NCI-H146 treated with DMSO at 0.1 percent for 48 hours (cell line): ENCODE data around the gene ANKRD34C.

Source experiments
- DNase-seq: peaks from one replicate; lab custom pipeline; 2025; ENCODE audit not compliant: unreplicated experiment; lab: John Stamatoyannopoulos, UW

Gene ANKRD34C

DNA sequence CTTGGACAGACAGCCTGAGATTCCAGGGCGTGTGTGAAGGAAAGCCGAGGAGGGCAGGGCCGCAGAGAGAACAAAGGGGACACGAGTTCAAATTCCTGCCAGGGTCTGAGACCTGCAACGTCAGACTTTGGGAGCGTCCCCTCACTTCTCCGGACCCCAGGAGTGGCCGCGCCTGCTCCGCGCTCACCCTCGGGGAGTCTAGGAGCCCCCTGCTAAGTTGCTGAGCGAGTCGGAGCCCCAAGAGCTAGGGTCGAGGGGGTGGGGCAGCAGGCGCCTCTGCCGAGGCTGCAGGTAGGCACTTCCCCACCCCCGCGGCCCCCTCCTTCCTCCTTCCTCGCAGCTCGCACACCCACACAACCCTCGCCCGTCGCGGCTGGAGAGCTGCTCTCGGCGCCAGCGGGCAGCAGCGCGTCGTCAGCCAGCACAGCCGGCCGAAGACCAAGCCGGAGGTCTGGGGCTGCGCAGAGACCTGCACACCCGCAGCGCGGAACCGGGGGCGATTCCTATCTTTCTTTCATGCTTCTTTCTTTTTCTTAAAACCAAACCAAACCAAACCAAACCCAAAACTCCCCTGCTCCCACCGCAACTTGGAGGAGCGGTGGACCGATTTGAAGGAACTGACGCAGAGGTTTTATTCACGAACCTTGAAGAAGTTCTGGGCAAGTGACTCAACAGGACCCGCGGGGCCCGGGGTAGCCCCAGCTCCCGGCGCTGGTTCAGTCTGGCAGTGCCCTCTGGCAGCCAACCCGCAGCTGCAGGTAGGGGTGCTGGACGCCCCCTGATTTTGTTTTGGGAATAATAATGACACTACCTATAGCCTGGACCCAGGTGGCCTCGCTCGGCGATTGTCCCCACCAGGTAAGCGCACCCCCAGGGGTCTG lies at the start of gene ANKRD34C:
Gene ANKRD34C, plus strand, starts transcription at position 352 of the 881 bp plus-strand sequence. CDS start 10,563 bp downstream, outside the sequence.
- peak; percentile 34 for DNase-seq

DNA sequence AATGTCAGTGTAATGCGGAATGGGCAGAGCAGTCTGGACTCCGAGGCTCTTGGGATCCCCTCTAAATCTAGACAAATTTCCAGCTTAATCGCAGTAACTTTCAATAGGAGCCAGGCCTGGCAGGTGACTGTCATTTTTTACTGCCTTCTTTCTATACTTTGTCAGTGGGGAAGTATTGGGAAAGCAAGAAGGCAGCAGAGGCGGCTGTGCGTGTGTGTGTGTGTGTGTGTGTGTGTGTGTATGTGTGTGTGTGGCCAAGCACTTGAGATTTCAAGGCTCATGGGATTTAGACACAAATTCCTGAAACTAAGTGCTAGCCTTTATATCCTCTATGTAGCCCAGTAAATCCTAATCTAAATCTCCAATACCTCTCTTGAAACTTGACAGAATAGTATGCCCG lies 49.3 kb upstream of the ANKRD34C start:
- no peak for DNase-seq

DNA sequence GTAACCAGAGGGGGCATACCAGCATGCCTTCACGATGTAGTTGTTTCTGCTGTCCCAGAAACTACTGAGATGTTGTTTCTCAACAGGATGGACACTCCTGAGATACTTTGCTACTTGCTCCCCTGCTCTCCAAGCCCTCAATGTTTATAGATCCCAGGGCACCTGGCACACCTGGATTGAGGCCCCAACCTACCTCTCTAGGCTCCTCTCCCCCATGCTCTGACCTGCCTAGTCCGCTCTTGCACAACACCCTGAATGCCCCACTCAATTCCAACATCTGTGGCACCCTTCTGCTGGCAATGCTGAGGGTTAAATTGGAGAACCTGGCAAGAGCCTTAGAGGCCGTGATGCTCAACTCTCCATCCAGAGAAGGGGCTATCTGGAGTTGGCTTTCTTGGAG lies 42.5 kb upstream of the ANKRD34C start:
- no peak for DNase-seq

DNA sequence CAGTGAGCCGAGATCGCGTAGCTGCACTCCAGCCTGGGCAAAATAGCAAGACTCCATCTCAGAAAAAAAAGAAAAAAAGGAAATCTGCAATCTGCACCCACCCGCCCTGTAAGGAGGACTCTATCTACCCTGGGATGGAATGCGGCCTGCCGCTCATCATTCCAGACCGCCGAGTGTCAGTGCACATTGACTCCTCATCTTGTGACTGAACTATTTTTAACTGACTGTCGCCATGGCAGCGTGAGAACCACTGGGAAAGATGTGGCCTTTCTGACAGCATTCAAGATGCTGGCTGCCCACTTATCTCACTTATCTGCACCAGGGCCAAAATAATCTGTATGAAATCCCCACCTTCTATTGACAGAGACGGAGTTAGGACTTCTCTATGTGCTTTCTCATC lies 38.8 kb upstream of the ANKRD34C start:
- no peak for DNase-seq

DNA sequence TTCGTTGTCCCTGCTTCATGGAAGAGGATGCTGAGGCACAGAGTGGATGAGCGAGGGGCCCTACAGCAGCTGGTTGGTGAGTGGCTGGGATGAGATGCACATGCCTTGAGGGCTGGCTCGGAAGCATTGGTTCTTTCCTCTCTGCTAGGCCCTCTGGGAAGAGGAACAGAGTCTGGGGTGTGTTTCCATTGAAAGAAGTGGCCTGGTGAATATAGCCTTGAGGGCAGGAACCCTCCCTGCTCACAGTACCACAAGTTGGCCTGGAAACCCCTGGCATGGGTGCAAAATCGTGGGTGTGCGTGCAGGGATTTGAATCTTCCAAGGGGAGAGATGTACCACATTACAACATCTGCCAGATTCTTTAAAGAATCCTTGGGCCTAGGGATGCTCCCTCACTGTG lies 37.6 kb upstream of the ANKRD34C start:
- DNase-seq: no peak

DNA sequence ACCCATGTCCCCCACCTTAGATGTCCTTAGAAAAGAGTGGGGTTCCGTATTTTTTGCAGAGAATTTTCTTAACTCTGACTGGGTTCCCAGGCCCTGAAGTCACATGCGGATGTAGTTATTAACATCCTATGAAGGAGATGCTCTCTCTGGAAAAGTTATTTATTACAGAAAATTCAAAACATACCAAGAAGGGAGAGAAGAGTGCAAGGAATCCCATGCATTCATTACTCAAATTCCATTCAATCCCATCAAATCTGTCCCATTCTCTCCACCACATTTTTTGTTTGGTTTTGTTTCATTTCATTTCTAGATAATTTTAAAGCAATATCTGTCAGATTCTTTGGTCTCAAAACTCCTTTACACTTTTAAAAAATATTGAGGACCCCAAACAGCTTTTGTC lies 34.3 kb upstream of the ANKRD34C start:
- DNase-seq: no peak

DNA sequence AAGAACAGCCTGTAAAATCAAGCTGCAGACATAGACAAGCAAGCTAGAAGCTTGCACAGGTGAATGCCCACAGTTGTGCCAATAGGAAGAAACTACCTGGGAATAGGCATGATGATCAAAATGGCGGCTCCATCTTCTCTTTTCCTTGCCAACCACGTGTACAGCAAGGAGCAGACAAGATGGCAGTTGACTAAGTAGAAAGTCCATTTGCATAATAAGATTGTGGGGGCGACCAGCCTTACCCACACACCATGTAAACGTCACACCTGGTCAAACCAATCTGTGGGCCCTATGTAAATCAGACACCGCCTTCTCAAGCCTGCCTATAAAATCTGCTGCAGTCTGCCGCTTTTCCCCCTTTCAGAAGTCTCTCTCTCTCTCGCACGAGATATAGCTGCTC lies 25.1 kb upstream of the ANKRD34C start:
- DNase-seq: no peak

DNA sequence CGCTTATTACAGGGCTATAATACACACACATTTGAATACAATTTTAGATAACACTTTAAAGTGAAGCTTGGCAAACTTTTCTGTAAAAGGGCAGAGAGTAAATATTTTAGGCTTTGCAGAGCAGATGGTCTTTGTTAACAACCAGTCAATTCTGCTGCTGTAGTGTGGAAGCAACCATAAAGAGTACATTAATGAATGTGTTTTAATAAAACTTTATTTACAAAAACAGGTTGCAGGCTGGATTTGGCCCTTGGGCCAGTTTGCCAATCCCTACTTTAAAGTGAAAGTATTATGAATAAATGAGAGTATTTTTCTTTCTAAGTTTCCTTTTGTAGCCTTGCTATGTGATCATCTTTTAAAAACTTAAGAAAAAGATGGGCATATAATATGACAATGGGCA lies 20.7 kb upstream of the ANKRD34C start:
- DNase-seq: no peak

DNA sequence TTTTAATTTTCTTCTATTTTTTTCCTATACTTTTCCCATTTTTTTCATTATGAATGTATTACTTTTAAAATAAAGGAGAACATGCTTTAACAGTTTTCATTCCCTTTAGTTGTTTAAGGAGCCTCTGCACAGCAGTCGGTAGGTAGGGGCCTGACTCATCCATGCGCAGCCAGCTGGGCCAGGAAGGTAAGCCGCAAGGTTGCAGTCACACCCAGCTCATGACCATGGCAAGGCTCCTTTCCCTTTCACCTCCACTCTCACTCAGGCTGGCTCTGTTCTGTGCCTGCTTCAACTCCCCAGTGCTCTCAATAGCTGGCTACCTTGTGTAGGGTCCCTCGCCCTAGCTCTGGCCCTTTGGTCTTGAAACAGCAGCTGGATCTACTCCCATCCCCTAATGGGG lies 17.4 kb upstream of the ANKRD34C start:
- DNase-seq: no peak

DNA sequence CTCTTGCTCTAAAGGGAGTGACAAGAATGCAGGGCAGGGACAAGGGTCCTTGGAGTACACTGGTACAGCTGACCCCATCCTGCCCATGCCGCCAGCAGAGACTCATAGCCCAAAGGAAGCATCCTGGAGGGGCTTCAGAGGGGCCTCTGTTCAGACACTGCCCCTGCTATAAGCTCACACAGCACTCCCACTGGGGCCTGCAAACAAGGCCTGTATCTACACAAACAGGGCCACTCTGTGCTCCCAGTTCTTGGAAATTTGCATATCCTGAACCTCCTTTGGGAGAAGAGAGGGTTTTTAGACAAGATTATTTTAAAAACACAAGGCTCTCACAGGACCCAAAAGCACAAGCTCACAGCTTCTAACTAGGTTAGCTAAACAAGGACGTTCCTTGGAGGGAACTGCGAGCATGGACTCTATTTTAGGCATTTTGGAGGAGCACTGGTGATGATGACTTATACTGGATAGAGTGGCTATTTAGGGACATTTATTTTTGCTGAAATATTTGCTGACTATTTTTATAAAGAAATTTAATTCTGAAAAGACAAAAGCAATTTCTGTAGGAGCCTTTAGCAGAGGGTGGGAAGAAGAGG lies 16.4 kb upstream of the ANKRD34C start:
- no peak for DNase-seq

DNA sequence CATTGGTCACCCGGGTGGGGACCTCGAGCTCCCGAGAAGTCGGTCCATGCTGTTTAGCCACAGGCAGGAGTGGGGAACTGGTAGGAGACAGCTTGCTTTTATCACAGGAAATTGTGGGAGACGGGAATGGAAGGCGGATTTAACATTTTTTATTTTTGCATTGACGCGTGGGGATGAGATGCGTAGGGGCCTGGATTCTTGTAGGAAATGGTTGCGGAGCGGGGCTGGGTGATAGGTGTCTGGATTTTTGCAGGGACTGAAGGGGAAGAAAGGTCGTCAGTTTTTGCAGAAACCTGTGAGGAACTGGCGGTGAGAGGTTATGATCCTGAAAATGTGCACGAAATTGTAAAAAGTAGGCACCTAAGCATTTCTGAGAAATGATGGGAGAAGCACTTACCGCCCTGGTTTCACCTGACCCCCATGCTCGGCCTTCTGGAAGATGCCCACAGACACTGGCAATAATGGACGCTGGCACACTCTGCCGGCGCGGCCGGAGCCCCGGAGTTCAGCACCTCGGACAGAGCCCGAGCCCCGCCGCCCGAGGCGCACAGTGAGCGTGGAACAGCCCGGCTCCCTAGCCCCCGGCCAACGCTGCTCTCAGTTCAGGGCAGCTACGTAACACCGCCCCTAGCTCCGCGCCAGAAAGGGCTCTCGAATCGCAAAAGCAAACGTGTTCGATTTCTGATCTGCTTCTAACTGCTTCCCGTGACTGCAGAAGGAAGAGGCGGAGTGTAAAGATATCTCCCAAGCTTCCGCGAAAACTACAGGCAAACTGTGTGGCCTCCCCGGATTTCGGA lies 928 bp downstream of the ANKRD34C start:
- peak; percentile 36 for DNase-seq

DNA sequence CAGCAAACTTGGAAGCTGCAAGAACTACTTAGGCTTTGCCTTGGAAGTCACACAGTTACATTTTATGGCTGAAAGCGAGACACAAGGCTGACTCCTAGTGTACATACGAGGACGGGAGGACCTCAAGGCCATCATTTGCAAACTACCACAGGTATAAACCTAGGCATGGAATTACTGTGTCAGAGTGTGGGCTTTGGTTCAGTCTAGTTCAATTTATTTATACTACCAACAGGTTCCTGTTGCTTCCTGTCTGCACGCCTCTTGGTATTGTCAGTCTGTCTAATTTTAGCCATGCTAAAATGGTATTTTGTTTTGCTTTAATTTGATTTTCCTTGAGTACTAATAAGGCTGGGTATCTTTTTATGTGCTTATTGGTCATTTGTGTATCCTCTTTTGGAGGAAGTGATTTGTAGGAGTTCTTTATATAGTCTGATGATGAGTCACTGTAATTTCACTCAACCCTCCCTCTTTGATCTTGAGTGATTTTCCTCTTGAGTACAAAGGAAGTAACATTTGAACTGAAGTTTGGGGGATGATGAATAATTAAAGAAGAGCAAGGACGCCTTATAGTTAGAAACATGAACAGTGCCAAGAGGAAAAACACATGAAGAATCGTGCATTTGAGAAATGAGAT lies 8.2 kb downstream of the ANKRD34C start:
- no peak for DNase-seq

DNA sequence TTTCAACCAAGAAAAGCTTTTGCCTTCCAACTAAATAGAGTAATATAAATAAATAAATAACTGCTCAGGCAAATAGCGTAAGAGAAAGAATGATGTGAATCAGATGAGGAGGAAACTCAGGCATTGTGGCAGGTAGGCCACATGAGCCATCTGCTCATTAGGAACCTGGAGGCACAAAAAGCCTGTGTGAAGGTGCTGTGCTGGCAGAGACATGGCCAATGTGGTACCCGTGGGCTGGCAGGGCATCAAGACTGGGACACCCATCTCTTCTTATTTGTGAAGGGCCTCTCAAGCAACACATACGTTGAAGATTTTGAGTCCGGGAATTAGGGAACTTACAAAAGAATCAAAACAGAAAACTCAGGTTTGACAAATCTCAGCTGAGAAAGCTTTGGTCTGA lies 9.5 kb downstream of the ANKRD34C start:
- DNase-seq: no peak

DNA sequence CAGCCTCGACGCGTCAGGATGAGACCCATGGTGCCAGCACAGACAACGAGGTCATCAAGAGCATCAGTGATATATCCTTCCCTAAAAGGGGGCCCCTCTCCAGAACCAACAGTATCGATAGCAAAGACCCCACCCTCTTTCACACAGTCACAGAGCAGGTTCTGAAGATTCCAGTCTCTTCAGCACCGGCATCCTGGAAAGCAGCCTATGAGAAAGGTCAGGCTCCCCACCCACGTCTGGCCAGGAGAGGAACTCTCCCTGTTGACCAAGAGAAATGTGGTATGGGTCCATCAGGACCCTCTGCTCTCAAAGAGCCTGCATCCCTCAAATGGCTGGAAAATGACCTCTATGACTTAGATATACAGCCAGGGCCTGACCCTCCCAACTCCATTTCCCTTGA lies 11.6 kb downstream of the ANKRD34C start:
- no peak for DNase-seq

DNA sequence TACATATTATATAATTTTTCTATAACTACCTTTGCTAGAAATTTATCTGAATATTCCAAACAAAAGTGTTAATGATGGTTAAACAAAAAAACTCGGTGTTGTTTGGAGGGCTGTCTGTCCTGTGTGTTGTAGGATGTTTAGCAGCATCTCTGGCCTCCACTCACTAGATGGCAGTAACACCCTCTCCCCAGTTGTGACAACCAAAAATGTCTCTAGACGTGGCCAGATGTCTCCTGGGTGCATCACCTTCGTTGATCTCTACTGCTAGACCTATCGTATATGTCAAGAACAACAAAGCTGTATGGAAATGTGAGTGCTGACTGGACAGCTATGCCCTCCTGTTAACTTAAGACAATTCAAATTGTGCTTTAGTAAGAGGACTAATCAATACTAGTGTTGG lies 14.1 kb downstream of the ANKRD34C start:
- DNase-seq: no peak

DNA sequence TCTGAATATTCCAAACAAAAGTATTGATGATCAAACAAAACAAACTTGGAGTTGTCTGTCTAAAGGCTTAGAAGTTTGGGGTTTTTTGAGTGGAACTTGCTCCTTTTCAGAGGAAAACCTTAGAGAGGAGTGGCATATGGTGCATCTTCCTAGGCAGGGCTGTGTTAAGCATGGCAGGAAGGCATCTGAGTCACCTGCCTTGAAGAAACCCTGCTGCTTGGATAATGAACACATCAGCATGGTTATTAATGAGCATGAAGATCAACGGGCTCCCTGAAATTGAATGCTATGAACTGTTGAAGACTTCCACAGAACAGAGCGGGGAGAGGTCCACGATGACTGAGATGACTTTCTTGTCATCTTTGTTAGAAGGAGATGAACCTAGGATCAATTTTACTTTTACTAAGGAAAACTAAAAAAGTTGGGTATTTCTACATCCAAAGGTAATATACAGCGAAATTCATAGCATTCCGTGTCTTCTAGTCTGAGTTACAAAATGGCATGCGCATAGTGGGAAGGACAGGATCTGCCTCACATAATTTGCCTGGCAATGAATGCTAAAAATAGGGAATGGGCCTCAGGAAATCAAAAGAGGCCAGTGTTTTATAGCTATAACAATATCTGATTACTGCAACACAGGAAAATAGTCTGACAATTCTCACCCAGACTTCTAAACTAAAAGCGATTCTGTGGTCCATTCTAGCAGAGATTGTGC lies 16.8 kb downstream of the ANKRD34C start:
- peak; percentile 42 for DNase-seq

DNA sequence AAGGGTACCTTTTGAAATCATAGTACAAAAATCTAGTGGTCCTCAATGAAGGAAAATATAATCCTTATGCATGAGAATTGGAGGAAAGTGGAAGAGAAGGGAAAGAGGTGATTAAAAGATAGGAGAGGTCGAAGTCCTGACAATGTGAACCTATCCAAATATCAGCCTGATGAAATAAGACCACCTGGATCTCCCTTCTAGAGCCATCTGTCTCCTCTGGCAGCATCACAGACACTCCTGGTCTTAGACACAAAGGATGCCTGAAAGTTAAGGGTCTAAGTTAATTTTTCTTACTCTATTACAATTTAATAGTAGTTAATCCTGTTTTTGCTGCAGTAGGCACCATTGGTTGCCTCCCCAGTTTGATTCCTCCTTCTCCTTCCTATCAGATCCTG lies 17.3 kb downstream of the ANKRD34C start:
- DNase-seq: no peak

DNA sequence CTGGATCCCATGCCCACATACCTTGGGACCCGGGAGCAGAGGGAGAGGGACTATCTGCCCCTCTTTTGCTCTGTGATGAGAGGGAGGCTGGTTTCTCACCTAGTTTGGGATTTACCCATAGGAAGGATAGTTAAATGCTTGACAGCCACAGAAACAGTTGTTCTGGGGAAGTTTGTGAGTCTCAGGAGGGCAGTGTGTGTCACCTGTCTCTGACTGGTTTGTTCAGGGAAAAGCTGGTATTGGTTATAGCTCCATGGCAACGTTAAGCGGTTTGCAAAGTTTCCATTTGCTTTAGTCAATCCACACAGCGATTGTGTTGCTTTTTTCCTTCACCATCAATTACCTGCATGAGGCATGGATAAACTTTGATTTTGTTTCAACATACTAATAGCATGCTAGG lies 24.7 kb downstream of the ANKRD34C start:
- no peak for DNase-seq

DNA sequence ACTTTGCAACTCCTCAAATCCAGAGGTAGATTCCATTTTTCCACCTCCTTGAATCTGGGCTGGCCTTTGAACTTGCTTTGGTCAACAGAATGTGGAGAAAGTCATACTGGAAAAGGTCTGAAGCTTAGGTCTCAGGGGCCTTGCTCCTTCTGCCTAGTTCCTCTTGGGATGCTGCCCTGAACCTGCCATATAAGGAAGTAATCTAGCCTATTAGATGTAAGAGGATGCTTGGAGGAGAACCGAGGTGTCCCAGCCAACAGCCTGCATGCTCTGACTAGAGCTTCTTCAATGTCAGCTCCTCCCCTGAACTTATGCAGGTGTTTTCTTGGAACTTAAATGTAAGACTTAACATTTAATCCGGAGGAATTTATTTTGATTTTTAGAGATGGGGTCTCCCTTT lies 26.4 kb downstream of the ANKRD34C start:
- no peak for DNase-seq

DNA sequence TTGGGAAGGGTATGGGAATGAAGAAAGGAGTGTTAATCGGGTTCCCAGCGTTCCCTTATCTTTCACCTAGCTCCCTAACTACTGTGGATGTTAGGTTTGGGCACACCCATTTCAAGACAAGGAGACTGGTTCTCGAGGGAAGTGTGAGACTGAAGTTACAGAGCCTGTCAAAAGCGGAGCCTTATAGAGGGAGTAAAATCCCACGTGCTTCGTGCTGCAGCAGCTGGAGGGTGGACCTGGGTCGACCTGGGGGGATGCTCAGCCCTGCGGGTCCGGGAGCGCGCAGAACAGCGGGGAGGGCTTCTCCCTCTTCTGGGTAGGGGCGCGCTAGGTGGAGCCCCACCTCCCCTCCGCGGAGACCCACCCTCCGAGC lies 28.1 kb downstream of the ANKRD34C start:
- peak; percentile 39 for DNase-seq
